Parathyroid adenoma (tissue), 2 donors: ENCODE results near the gene TFCP2L1.
"Not testable (repeated sequence)": the region's sequence is repeated elsewhere in the genome, so short reads cannot be mapped to it uniquely, and the experiment has no call there.

ENCODE experiments used
- H2AFZ ChIP-seq: fragments of 300-600 bp; sonication (generic); one replicate; pipeline ENCODE4 v1.7.0; 2017; ENCODE audit warnings: antibody characterized with exemption, mild to moderate bottlenecking
- H3K27ac ChIP-seq: fragments of 300-600 bp; sonication (generic); one replicate; pipeline ENCODE4 v1.7.0; 2017
- H3K27me3 ChIP-seq: fragments of 300-600 bp; sonication (generic); one replicate; pipeline ENCODE4 v1.7.0; 2017; ENCODE audit warnings: low read length; ENCODE audit not compliant: control insufficient read depth, insufficient read depth
- H3K36me3 ChIP-seq: fragments of 300-600 bp; sonication (generic); one replicate; pipeline ENCODE4 v1.7.0; 2017; ENCODE audit warnings: low read length; ENCODE audit not compliant: control insufficient read depth, insufficient read depth
- H3K4me1 ChIP-seq: fragments of 300-600 bp; sonication (generic); one replicate; pipeline ENCODE4 v1.7.0; 2017; ENCODE audit warnings: control low read depth
- H3K4me2 ChIP-seq: fragments of 300-600 bp; sonication (generic); one replicate; pipeline ENCODE4 v1.7.0; 2017; ENCODE audit warnings: low read length
- H3K4me3 ChIP-seq: fragments of 300-600 bp; sonication (generic); one replicate; pipeline ENCODE4 v1.7.0; 2017; ENCODE audit warnings: low read depth, low read length
- H3K79me2 ChIP-seq: fragments of 300-600 bp; sonication (generic); one replicate; pipeline ENCODE4 v1.7.0; 2017; ENCODE audit warnings: control low read depth
- H3K9ac ChIP-seq: fragments of 300-600 bp; sonication (generic); one replicate; pipeline ENCODE4 v1.7.0; 2017; ENCODE audit warnings: mild to moderate bottlenecking
- H3K9me3 ChIP-seq: fragments of 300-600 bp; sonication (generic); one replicate; pipeline ENCODE4 v1.7.0; 2017; ENCODE audit warnings: low read length; ENCODE audit not compliant: control insufficient read depth
- TF ChIP-seq, protein P1 (sequence below): fragments of 300-600 bp; sonication (generic); IDR thresholded peaks from one replicate; pipeline ENCODE4 v1.7.0; 2017; ENCODE audit warnings: antibody characterized with exemption, mild to moderate bottlenecking
- donor health status: primary hyperparathyroidism.

The TFCP2L1 gene

DNA sequence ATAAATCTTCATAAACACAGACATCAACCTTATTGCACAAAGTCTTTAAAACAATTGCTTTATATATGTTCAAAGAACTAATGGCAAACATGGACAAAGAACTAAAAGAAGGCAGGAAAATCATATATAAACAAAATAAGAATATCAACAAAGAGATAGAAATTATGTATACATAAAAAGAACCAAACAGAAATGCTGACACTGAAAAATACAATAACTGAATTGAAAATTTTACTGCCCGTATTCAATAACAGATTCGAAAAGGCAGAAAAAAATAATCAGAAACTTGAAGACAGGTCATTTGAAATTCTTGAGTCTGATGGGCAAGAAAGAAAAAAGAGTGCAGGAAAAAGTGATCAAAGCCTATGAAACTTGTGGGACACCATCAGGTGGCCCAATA lies 22.0 kb upstream of the TFCP2L1 start:
- Histone ChIP-seq H3K9ac (no peak overlapping the region), H3K27me3 (no peaks in the 10 kb centered on the region), H3K27ac (no peak overlapping the region), H3K79me2 (no peaks in the 10 kb centered on the region), H3K9me3 (no peaks in the 10 kb centered on the region), H3K36me3 (no peaks in the 10 kb centered on the region), H3K4me3 (no peak overlapping the region), H3K4me2 (no peak overlapping the region), H3K4me1 (no peaks in the 10 kb centered on the region), H2AFZ (no peak overlapping the region)
- TF ChIP-seq, protein P1, sequence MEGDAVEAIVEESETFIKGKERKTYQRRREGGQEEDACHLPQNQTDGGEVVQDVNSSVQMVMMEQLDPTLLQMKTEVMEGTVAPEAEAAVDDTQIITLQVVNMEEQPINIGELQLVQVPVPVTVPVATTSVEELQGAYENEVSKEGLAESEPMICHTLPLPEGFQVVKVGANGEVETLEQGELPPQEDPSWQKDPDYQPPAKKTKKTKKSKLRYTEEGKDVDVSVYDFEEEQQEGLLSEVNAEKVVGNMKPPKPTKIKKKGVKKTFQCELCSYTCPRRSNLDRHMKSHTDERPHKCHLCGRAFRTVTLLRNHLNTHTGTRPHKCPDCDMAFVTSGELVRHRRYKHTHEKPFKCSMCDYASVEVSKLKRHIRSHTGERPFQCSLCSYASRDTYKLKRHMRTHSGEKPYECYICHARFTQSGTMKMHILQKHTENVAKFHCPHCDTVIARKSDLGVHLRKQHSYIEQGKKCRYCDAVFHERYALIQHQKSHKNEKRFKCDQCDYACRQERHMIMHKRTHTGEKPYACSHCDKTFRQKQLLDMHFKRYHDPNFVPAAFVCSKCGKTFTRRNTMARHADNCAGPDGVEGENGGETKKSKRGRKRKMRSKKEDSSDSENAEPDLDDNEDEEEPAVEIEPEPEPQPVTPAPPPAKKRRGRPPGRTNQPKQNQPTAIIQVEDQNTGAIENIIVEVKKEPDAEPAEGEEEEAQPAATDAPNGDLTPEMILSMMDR, result no peak

DNA sequence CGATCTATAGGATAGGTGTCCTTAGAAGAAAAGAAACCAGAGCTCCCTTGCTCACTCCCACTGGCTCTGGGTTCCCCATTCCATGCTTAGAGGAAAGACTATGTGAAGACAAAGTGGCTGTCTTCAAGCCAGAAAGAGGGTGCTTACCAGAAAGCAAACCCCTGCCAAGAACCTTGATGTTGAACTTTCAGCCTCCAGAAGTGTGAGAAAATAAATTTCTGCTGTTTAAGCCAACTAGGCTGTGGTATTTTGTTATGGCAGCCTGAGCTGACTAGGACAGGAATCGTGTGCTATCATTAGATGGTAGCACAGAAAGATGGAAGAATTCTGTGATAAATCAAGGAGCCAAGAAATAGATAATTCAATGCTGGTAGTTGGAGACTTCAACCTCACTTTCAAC lies 19.9 kb upstream of the TFCP2L1 start:
- no peaks in the 10 kb centered on the region for H3K4me1 ChIP-seq
- no peak overlapping the region for H2AFZ ChIP-seq
- no peak overlapping the region for H3K4me3 ChIP-seq
- TF ChIP-seq, protein P1, result no peak
- H3K79me2 ChIP-seq, result no peaks in the 10 kb centered on the region
- no peak overlapping the region for H3K4me2 ChIP-seq
- H3K9me3 ChIP-seq, result no peaks in the 10 kb centered on the region
- no peaks in the 10 kb centered on the region for H3K36me3 ChIP-seq
- H3K27me3 ChIP-seq, result no peaks in the 10 kb centered on the region
- H3K27ac ChIP-seq, result no peak overlapping the region
- no peak overlapping the region for H3K9ac ChIP-seq

DNA sequence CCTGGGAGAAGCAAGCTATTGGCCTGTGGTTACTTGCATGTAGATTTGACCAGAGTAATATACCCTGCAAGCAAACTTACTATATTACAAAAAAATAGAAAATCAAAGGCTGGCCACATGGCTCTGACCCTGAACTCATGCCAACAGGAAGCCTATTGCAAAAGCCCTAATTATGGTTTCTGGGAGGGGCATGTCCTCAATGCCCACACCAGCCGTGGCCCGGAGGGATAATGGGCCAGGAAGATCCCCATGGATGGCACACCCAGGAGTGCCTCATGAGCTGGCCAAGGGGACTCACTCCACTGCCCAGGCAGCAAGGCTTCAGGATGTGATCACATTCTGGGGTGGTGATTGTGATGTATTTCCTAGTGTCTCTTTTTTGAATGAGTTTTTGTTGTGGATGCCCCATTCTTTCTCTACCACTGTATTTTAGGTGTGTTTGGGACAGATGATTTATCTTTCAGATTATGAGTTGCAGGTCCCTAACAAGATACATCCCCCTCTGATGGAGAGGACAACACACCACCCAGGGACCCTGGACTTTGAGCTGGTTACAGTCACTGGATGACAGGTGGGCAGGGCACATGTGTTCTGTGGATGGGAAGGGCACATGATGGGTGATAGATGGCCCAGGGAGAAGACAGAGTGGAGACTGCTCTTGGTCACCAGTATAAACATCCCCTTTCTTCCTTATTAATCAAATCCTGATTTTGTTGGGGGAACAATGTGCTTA lies 18.7 kb upstream of the TFCP2L1 start:
- Histone ChIP-seq H3K9me3 (no peaks in the 10 kb centered on the region), H3K79me2 (no peaks in the 10 kb centered on the region), H3K4me2 (no peak overlapping the region), H3K9ac (no peak overlapping the region), H2AFZ (no peak overlapping the region), H3K4me3 (no peak overlapping the region), H3K27me3 (no peaks in the 10 kb centered on the region), H3K27ac (no peak overlapping the region), H3K36me3 (no peaks in the 10 kb centered on the region), H3K4me1 (no peaks in the 10 kb centered on the region)
- TF ChIP-seq, protein P1, result no peak

GRCh38 chr2:121301190-121301589 lies 16.2 kb upstream of the TFCP2L1 start:
- H2AFZ ChIP-seq, H3K4me2 ChIP-seq, H3K79me2 ChIP-seq, H3K27me3 ChIP-seq, H3K4me3 ChIP-seq, H3K4me1 ChIP-seq, H3K36me3 ChIP-seq, H3K9me3 ChIP-seq, H3K9ac ChIP-seq, H3K27ac ChIP-seq: not testable (repeated sequence)

- no peaks in the 10 kb centered on the region for H3K4me1 ChIP-seq
- no peak overlapping the region for H3K27ac ChIP-seq
Observed at GRCh38 chr2:121298476-121298875, 13.5 kb upstream of the TFCP2L1 start.

DNA sequence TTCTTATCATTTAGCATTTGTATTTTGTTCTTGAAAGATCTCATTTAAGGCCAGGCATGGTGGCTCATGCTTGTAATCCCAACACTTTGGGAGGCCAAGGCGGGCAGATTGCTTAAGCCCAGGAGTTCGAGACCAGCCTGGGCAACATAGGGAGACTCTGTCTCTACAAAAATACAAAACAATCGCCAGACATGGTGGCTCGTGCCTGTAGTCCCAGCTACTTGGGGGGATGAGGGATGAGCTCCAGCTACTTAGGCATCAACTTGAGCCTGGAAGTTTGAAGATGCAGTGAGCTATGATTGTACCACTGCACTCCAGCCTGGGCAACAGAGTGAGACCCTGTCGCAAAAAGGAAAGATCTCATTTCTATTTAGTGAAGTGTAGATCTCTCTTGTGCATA lies 12.9 kb upstream of the TFCP2L1 start:
- H3K9ac ChIP-seq, H3K27ac ChIP-seq, H3K36me3 ChIP-seq, H3K4me1 ChIP-seq, H3K9me3 ChIP-seq, H2AFZ ChIP-seq, H3K27me3 ChIP-seq, H3K4me3 ChIP-seq, H3K4me2 ChIP-seq, H3K79me2 ChIP-seq: not testable (repeated sequence)

More at GRCh38 chr2:121298476-121298875, 13.5 kb upstream of the TFCP2L1 start:
- H3K9ac ChIP-seq, result no peak overlapping the region
- H3K36me3 ChIP-seq, result no peaks in the 10 kb centered on the region
- H3K79me2 ChIP-seq, result no peaks in the 10 kb centered on the region
- no peak overlapping the region for H3K4me3 ChIP-seq
- no peaks in the 10 kb centered on the region for H3K27me3 ChIP-seq
- H3K4me2 ChIP-seq, result no peak overlapping the region
- TF ChIP-seq, protein P1, result no peak
- H3K9me3 ChIP-seq, result no peaks in the 10 kb centered on the region
- no peak overlapping the region for H2AFZ ChIP-seq
